GM19324 (cell line): ENCODE data around the gene FANCE.

Source experiments
- ATAC-seq: cut with Tn5 transposase; IDR thresholded peaks from one replicate; pipeline ENCODE4 v1.9.1; 2021; ENCODE audit warnings: mild to moderate bottlenecking, moderate library complexity; ENCODE audit not compliant: unreplicated experiment, low FRiP score

Gene FANCE

GRCh38 chr6:35480176-35480575 lies 28.0 kb downstream of the FANCE start:
- no peak for ATAC-seq

GRCh38 chr6:35481226-35481625 lies 29.1 kb downstream of the FANCE start:
- no peak for ATAC-seq

GRCh38 chr6:35483062-35483461 lies 30.9 kb downstream of the FANCE start:
- ATAC-seq, result no peak

- ATAC-seq, result no peak
Observed at GRCh38 chr6:35483490-35483889, 31.4 kb downstream of the FANCE start.

GRCh38 chr6:35483893-35484645 lies 31.9 kb downstream of the FANCE start:
- no peak for ATAC-seq

- ATAC-seq, result no peak
Observed at GRCh38 chr6:35484921-35485392, 32.8 kb downstream of the FANCE start.

GRCh38 chr6:35485402-35485877 lies 33.3 kb downstream of the FANCE start:
- no peak for ATAC-seq

- no peak for ATAC-seq
Observed at GRCh38 chr6:35486005-35486925, 34.1 kb downstream of the FANCE start.

GRCh38 chr6:35487658-35488516 lies 35.7 kb downstream of the FANCE start:
- no peak for ATAC-seq

- no peak for ATAC-seq
Observed at GRCh38 chr6:35488517-35488862, 36.4 kb downstream of the FANCE start.

- no peak for ATAC-seq
Observed at GRCh38 chr6:35489066-35489465, 36.9 kb downstream of the FANCE start.

- ATAC-seq, result no peak
Observed at GRCh38 chr6:35489995-35490791, 38.1 kb downstream of the FANCE start.

GRCh38 chr6:35490821-35491557 lies 38.9 kb downstream of the FANCE start:
- no peak for ATAC-seq

- ATAC-seq, result no peak
Observed at GRCh38 chr6:35491558-35492257, 39.6 kb downstream of the FANCE start.

- no peak for ATAC-seq
Observed at GRCh38 chr6:35492258-35492973, 40.3 kb downstream of the FANCE start.

GRCh38 chr6:35492974-35493284 lies 40.8 kb downstream of the FANCE start:
- ATAC-seq, result no peak

- ATAC-seq, result no peak
Observed at GRCh38 chr6:35493307-35493983, 41.3 kb downstream of the FANCE start.
